HEK293 (cell line): Measurements from ENCODE around the gene CTSF.
A peak's percentile ranks its signal among the peaks of the same experiment; 100 is the strongest.

Experiments used
- CTCF ChIP-seq: fragments of 450-650 bp; formaldehyde crosslinking; IDR thresholded peaks from 2 replicates; pipeline ENCODE4 v1.5.1; 2016; ENCODE audit warnings: missing biosample characterization, missing genetic modification characterization
- HOXC10 ChIP-seq: sonication (generic); formaldehyde crosslinking; IDR thresholded peaks from 2 replicates; pipeline ENCODE4 v1.8.1; 2023; ENCODE audit warnings: mild to moderate bottlenecking, missing genetic modification reagents
- INSM2 ChIP-seq: fragments of 450-650 bp; formaldehyde crosslinking; IDR thresholded peaks from 2 replicates; pipeline ENCODE4 v1.5.1; 2016; ENCODE audit warnings: missing biosample characterization, missing genetic modification characterization
- KLF7 ChIP-seq: fragments of 450-650 bp; formaldehyde crosslinking; IDR thresholded peaks from 2 replicates; pipeline ENCODE4 v1.5.1; 2016; ENCODE audit warnings: missing biosample characterization, missing genetic modification characterization, borderline replicate concordance
- MZF1 ChIP-seq: fragments of 450-650 bp; formaldehyde crosslinking; IDR thresholded peaks from 2 replicates; pipeline ENCODE4 v1.5.1; 2017; ENCODE audit warnings: missing biosample characterization, missing genetic modification characterization, borderline replicate concordance
- SCRT1 ChIP-seq: fragments of 450-650 bp; formaldehyde crosslinking; IDR thresholded peaks from 2 replicates; pipeline ENCODE4 v1.5.1; 2016; ENCODE audit warnings: missing biosample characterization, missing genetic modification characterization, borderline replicate concordance
- SP3 ChIP-seq: fragments of 450-650 bp; formaldehyde crosslinking; IDR thresholded peaks from 2 replicates; pipeline ENCODE4 v1.5.1; 2016; ENCODE audit warnings: missing biosample characterization, missing genetic modification characterization
- TCF7L2 ChIP-seq: IDR thresholded peaks from 2 replicates; pipeline ENCODE4 v1.6.1; 2011; ENCODE audit warnings: low read depth, mild to moderate bottlenecking, inconsistent platforms, low read length, moderate library complexity, borderline replicate concordance
- YY1 ChIP-seq: fragments of 450-650 bp; formaldehyde crosslinking; IDR thresholded peaks from 2 replicates; pipeline ENCODE4 v1.5.1; 2018; ENCODE audit warnings: missing biosample characterization, missing genetic modification characterization
- ZBTB10 ChIP-seq: fragments of 450-650 bp; formaldehyde crosslinking; IDR thresholded peaks from 2 replicates; pipeline ENCODE4 v1.5.1; 2016; ENCODE audit warnings: missing biosample characterization, missing genetic modification characterization
- ZBTB21 ChIP-seq: fragments of 450-650 bp; formaldehyde crosslinking; IDR thresholded peaks from 2 replicates; pipeline ENCODE4 v1.5.1; 2017; ENCODE audit warnings: missing biosample characterization, missing genetic modification characterization
- ZEB2 ChIP-seq: fragments of 450-650 bp; formaldehyde crosslinking; IDR thresholded peaks from 2 replicates; pipeline ENCODE4 v1.5.1; 2016; ENCODE audit warnings: missing biosample characterization, missing genetic modification characterization
- ZFP3 ChIP-seq: fragments of 450-650 bp; formaldehyde crosslinking; IDR thresholded peaks from 2 replicates; pipeline ENCODE4 v1.5.1; 2016; ENCODE audit warnings: low read depth, missing biosample characterization, missing genetic modification characterization
- ZNF146 ChIP-seq: fragments of 450-650 bp; formaldehyde crosslinking; IDR thresholded peaks from 2 replicates; pipeline ENCODE4 v1.5.1; 2016; ENCODE audit warnings: missing biosample characterization, missing genetic modification characterization
- ZNF311 ChIP-seq: fragments of 450-650 bp; formaldehyde crosslinking; IDR thresholded peaks from 2 replicates; pipeline ENCODE4 v1.5.1; 2017; ENCODE audit warnings: missing biosample characterization, missing genetic modification characterization, borderline replicate concordance
- ZNF449 ChIP-seq: fragments of 450-650 bp; formaldehyde crosslinking; IDR thresholded peaks from 2 replicates; pipeline ENCODE4 v1.5.1; 2017; ENCODE audit warnings: missing biosample characterization, mild to moderate bottlenecking, missing genetic modification characterization, moderate library complexity
- ZNF518A ChIP-seq: fragments of 450-650 bp; formaldehyde crosslinking; conservative IDR thresholded peaks from 2 replicates; pipeline ENCODE4 v1.5.1; 2016; ENCODE audit warnings: low read depth, missing biosample characterization, missing genetic modification characterization
- ZNF561 ChIP-seq: fragments of 450-650 bp; IDR thresholded peaks from 2 replicates; pipeline ENCODE4 v1.5.1; 2018; ENCODE audit warnings: missing biosample characterization, missing genetic modification characterization, borderline replicate concordance
- ZNF704 ChIP-seq: fragments of 450-650 bp; formaldehyde crosslinking; IDR thresholded peaks from 2 replicates; pipeline ENCODE4 v1.5.1; 2016; ENCODE audit warnings: missing biosample characterization, missing genetic modification characterization
- ZNF768 ChIP-seq: fragments of 450-650 bp; formaldehyde crosslinking; IDR thresholded peaks from 2 replicates; pipeline ENCODE4 v1.5.1; 2018; ENCODE audit warnings: missing biosample characterization, mild to moderate bottlenecking, missing genetic modification characterization

CTSF gene

GRCh38 chr11:66545701-66546367 lies 22.6 kb downstream of the CTSF start, which contains the start of gene ZDHHC24 (continued):
- peak; percentile 63 for TF ChIP-seq ZNF449 (tag by site-specific recombination)
- no peak for TF ChIP-seq INSM2 (tag by site-specific recombination)
- no peak for TF ChIP-seq ZNF518A (tag by site-specific recombination)
- 0 out of 2 replicates have a peak, but pooled peaks have one; percentile 14 for TF ChIP-seq ZEB2 (tag by site-specific recombination)
- no peak for TF ChIP-seq SCRT1 (tag by site-specific recombination)
- no peak for TF ChIP-seq CTCF (tag by site-specific recombination)
- TF ChIP-seq YY1 (tag by site-specific recombination) = no peak
- no peak for TF ChIP-seq ZNF704 (tag by site-specific recombination)
- no peak for TF ChIP-seq ZFP3
- peak; percentile 82 for TF ChIP-seq SP3
- no peak; the same call in 1 of the 2 replicates for TF ChIP-seq ZBTB10 (tag by site-specific recombination)
- no peak; the same call in 1 of the 2 replicates for TF ChIP-seq MZF1 (tag by site-specific recombination)
- TF ChIP-seq ZNF561 = 0 out of 2 replicates have a peak, but pooled peaks have one; percentile 69
- no peak for TF ChIP-seq ZNF146
- TF ChIP-seq ZNF311 = no peak
- TF ChIP-seq ZNF768 = no peak
- TF ChIP-seq TCF7L2 = no peak
- TF ChIP-seq HOXC10 (CRISPR knock-in tag) = no peak
- no peak for TF ChIP-seq KLF7 (tag by site-specific recombination)
- TF ChIP-seq ZBTB21 (tag by site-specific recombination) = no peak
